ENCODE measurements around the gene SLC9A3.

SLC9A3 gene

DNA sequence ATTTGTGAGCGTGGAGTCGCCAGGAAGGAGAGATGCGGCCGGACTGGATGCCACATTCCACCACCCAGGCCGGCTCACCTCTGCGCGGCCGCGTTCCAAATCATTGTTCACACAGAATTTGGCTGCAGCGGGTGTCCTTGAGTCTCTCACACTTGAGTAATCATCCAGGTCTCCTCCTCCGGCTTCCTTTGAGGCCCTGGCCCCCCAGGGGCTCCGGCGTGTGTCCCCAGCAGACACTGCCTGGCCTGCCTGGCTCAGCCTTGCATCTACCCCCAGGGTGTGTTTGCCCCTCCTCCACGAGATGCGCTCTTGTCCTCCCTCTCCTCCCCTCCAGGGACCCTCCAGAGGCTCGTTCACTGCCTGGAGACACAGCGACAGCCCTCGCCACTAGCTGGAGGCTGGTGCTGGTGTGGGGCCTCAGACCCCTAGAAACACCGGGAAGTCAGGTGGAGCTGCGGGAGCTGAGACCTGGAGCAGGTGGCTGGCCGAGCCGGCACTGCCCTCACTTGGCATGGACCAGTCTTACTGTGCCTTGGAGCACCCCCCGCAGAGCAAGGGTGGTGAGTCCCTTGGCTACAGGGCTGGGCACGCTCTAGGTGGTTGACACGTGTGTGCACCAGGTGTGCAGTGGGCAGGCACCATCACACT is 7.0 kb upstream of the SLC9A3 start:
- Histone ChIP-seq H3K36me3 (ENCODE audit: control insufficient read depth in 2 of 2, insufficient read depth in 2 of 2, low read length in 2 of 2) (no peaks in the 10 kb centered on the region), H3K27me3 (ENCODE audit: control insufficient read depth in 1 of 2, insufficient read depth in 2 of 2, low read length in 2 of 2) (peaks cover 45 to 47% of the 10 kb centered on the region in 2 donors), H3K4me3 (ENCODE audit: low read length in 2 of 2) (no peak overlapping the region), H3K4me1 (ENCODE audit: control insufficient read depth, insufficient read depth, low read length) (no peaks in the 10 kb centered on the region), H3K9me3 (ENCODE audit: control insufficient read depth in 2 of 2, low read length in 2 of 2) (no peaks in the 10 kb centered on the region), H3K27ac (ENCODE audit: low read length) (no peak overlapping the region), H3K9ac (ENCODE audit: low read length in 2 of 2) (no peak overlapping the region)

GRCh38 chr5:530001-530955 is 6.0 kb upstream of the SLC9A3 start:
- Histone ChIP-seq H3K36me3 (ENCODE audit: control insufficient read depth in 2 of 2, insufficient read depth in 2 of 2, low read length in 2 of 2) (no peaks in the 10 kb centered on the region), H3K4me1 (ENCODE audit: control insufficient read depth, insufficient read depth, low read length) (no peaks in the 10 kb centered on the region), H3K27ac (ENCODE audit: low read length) (no peak overlapping the region), H3K9me3 (ENCODE audit: control insufficient read depth in 2 of 2, low read length in 2 of 2) (no peaks in the 10 kb centered on the region), H3K4me3 (ENCODE audit: low read length in 2 of 2) (no peak overlapping the region), H3K9ac (ENCODE audit: low read length in 2 of 2) (no peak overlapping the region), H3K27me3 (ENCODE audit: control insufficient read depth in 1 of 2, insufficient read depth in 2 of 2, low read length in 2 of 2) (peaks cover 51 to 56% of the 10 kb centered on the region in 2 donors)

DNA sequence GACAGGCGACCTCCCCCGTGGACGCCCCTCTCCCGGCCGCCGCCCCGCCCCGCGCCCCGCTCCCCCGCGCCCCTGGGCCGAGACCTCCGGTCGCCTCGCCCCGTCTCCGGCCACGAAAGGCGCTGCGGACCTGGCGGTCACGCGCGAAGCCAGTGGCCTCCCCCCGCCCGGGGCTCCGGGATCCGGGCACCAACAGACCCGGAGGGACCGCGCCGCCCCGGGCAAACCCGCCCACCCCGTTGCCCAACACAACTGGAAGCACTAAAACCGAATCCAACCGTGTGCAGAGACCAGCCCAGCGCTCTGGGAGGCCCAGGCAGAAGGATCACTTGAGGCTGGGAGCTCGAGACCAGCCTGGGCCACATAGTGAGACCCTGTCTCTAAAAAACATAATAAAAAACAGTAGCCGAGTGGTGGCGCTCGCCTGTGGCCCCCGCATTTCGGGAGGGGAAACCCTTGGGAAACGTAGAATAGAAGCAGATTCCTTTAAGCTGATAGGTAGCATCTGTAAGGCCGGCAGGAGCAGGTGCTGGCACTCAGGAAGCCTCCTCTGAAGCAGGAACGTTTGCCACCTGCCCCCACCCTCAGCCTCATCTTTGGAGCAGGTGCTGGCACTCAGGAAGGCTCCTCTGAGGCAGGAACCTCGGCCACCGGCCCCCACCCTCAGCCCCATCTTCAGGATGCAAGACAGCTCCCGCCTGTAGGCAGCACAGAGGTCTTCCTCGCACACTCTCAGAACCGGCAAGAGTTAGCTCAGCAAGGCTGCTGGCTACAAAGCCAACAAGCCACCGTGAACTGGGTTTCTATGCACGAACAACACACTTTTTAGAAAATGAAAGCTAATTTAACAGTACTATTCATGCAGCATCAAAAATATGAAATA is 4.6 kb upstream of the SLC9A3 start:
- H3K4me1 ChIP-seq (ENCODE audit: control insufficient read depth, insufficient read depth, low read length): peaks cover 6% of the 10 kb centered on the region

DNA sequence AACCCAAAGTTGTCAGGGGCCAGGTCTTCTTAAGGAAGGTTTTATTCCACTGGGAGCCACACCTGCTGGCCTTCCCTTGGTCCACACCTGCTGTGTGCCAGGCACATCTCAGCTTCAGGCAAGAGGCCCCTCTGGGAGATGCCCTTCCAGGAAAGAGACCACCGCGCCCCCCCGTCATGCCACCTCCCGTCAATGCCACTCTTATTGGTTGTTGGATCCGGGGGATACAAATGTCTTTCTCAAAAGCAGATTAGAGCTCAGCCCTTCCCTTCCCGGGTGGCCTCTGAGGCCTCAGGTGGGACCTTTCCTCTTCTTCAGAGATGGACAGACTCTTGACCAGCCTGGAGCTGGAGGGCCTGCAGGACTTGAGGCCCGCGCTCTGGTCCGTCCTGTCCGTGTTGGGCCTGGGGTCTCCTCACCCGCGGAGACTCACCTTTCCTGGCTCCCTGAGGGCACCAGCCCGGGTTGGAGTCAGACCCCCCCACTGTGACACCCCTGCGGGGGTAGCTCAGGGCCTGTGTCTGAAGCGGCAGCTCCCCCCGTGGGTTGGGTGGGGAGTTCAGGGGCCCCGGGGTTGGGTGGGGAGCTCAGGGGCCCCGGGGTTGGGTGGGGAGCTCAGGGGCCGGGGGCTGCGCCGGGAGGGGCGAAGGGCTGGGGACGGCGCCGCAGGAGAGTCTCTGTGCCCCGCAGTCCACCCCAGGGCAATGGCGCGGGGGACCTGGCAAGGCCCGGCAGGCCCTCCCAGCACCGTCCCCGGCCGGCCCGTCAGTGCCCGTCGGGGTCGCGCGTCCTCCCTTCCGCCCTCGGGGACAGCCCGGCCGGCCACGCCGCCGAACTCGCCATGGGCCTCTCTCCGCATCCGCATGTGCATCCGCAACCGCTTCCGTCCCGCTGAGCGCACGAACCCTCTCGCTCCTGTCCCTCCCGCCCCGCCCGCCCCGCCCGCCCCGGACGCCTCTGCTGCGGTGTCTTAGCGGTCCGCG is 3.7 kb upstream of the SLC9A3 start:
- no peak overlapping the region for H3K27ac ChIP-seq (ENCODE audit: low read length)
- no peak overlapping the region for H3K9ac ChIP-seq (ENCODE audit: low read length in 2 of 2)
- no peak overlapping the region for H3K4me3 ChIP-seq (ENCODE audit: low read length in 2 of 2)
- H3K36me3 ChIP-seq (ENCODE audit: control insufficient read depth in 2 of 2, insufficient read depth in 2 of 2, low read length in 2 of 2): no peaks in the 10 kb centered on the region
- peaks cover 55 to 66% of the 10 kb centered on the region in 2 donors for H3K27me3 ChIP-seq (ENCODE audit: control insufficient read depth in 1 of 2, insufficient read depth in 2 of 2, low read length in 2 of 2)
- peaks cover 10% of the 10 kb centered on the region for H3K4me1 ChIP-seq (ENCODE audit: control insufficient read depth, insufficient read depth, low read length)
- H3K9me3 ChIP-seq (ENCODE audit: control insufficient read depth in 2 of 2, low read length in 2 of 2): no peaks in the 10 kb centered on the region

More for the DNA sequence above, 4.6 kb upstream of the SLC9A3 start:
- Histone ChIP-seq H3K4me3 (ENCODE audit: low read length in 2 of 2) (no peak overlapping the region), H3K9me3 (ENCODE audit: control insufficient read depth in 2 of 2, low read length in 2 of 2) (no peaks in the 10 kb centered on the region), H3K36me3 (ENCODE audit: control insufficient read depth in 2 of 2, insufficient read depth in 2 of 2, low read length in 2 of 2) (no peaks in the 10 kb centered on the region), H3K9ac (ENCODE audit: low read length in 2 of 2) (no peak overlapping the region), H3K27me3 (ENCODE audit: control insufficient read depth in 1 of 2, insufficient read depth in 2 of 2, low read length in 2 of 2) (peaks cover 55 to 62% of the 10 kb centered on the region in 2 donors), H3K27ac (ENCODE audit: low read length) (no peak overlapping the region)

DNA sequence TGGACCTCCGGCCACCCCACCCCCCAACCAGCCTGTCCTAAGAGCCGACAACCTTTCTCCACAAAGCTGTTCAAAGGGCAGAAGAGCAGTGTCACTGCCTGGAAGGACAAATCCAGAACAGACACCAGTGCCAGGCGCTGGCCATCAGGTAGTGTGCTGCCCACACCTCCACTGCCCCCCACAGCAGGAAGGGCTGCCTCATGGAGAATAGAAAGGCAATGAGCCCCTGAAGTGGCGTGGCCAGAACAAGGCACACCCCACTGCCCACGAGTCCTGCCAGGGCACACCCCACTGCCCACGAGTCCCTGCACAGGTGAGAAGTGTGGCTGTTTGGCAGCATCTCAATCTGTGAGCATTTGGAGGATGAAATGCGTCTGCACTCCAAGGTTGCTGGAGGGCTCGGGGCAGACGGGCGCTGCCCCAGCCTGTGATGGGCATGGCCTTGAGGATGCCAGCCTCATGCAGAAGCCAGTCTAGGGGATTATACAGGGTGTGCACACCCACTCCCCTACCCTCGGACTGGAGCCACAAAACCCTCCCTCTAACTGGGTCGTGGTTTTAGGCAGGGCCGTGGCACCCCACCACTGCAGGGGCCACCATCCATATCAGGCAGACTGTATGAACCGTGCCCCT is 2.3 kb upstream of the SLC9A3 start:
- H3K4me3 ChIP-seq (ENCODE audit: low read length in 2 of 2): no peak overlapping the region
- H3K27me3 ChIP-seq (ENCODE audit: control insufficient read depth in 1 of 2, insufficient read depth in 2 of 2, low read length in 2 of 2): peaks cover 52 to 65% of the 10 kb centered on the region in 2 donors
- H3K9me3 ChIP-seq (ENCODE audit: control insufficient read depth in 2 of 2, low read length in 2 of 2): no peaks in the 10 kb centered on the region
- H3K27ac ChIP-seq (ENCODE audit: low read length): no peak overlapping the region
- H3K36me3 ChIP-seq (ENCODE audit: control insufficient read depth in 2 of 2, insufficient read depth in 2 of 2, low read length in 2 of 2): no peaks in the 10 kb centered on the region
- H3K9ac ChIP-seq (ENCODE audit: low read length in 2 of 2): no peak overlapping the region
- peaks cover 10% of the 10 kb centered on the region for H3K4me1 ChIP-seq (ENCODE audit: control insufficient read depth, insufficient read depth, low read length)

DNA sequence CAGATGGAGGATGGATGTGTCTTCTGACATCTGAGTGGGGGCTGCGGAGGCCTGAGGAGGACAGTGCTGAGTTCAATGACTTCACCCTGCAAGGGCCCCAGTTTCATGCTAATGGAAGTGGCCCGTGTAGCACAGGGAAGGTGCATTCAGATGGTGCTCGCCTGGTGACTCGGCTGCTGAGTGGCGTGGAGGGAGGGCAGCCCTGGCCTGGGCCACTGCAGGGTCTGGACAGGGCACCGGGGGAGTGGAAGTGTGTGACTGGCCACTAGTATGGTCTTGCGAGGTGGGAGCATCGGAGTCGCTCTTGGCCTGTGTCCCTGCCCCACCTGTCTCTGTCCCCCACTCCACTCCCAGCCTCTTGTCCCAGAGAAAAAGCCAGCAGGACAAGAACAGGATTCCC is 1.7 kb upstream of the SLC9A3 start:
- Histone ChIP-seq H3K27ac (ENCODE audit: low read length) (no peak overlapping the region), H3K36me3 (ENCODE audit: control insufficient read depth in 2 of 2, insufficient read depth in 2 of 2, low read length in 2 of 2) (no peaks in the 10 kb centered on the region), H3K27me3 (ENCODE audit: control insufficient read depth in 1 of 2, insufficient read depth in 2 of 2, low read length in 2 of 2) (peaks cover 53 to 61% of the 10 kb centered on the region in 2 donors), H3K9ac (ENCODE audit: low read length in 2 of 2) (no peak overlapping the region), H3K4me1 (ENCODE audit: control insufficient read depth, insufficient read depth, low read length) (peaks cover 10% of the 10 kb centered on the region), H3K4me3 (ENCODE audit: low read length in 2 of 2) (no peak overlapping the region), H3K9me3 (ENCODE audit: control insufficient read depth in 2 of 2, low read length in 2 of 2) (no peaks in the 10 kb centered on the region)

DNA sequence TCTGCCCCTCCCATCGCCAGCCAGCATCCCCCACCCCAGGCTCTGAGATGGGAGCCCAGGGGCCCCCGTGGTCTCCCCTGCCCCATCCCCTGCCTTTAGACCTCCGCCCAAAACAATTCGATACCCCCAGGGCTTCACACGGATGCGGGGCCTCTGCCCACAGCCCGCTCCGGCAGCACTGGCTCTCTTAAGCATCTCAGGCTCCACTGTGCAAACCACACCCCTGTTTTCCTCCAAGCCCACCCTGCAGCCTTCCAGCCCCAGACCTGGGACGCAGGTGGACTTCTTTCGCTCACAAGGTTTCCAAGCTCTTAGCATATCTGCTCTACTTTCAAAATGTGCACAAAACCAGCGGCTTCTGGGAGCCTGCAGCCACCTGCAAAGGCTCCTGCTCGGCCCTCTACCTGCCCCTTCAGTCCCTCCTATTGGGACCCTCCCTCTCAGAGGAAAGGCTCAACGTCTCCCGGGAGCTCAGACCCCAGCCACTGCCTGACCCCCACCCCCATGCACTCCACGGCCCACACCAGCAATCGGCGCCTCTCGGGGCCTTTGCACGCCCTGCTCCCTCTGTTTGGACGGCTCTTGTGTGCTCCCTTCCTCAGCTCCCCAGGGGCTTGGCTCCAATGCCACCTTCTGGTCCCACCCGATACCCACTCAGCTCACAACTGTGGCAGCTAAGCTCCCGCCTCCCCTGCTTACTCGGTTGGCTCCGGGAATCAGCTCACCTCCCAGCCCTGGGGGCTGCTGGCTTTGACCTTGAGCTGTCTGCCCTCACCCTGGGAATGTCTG is 918 bp upstream of the SLC9A3 start:
- H3K27me3 ChIP-seq (ENCODE audit: control insufficient read depth in 1 of 2, insufficient read depth in 2 of 2, low read length in 2 of 2): peaks cover 55 to 67% of the 10 kb centered on the region in 2 donors

GRCh38 chr5:523441-524222 is 617 bp downstream of the SLC9A3 start:
- peak overlapping the region in 1 of 2 donors; percentile 15 for H3K4me3 ChIP-seq (ENCODE audit: low read length in 2 of 2)
- no peak overlapping the region for H3K9ac ChIP-seq (ENCODE audit: low read length in 2 of 2)

More for the DNA sequence above, 918 bp upstream of the SLC9A3 start:
- Histone ChIP-seq H3K4me3 (ENCODE audit: low read length in 2 of 2) (no peak overlapping the region), H3K9me3 (ENCODE audit: control insufficient read depth in 2 of 2, low read length in 2 of 2) (no peaks in the 10 kb centered on the region), H3K27ac (ENCODE audit: low read length) (no peak overlapping the region), H3K36me3 (ENCODE audit: control insufficient read depth in 2 of 2, insufficient read depth in 2 of 2, low read length in 2 of 2) (no peaks in the 10 kb centered on the region), H3K9ac (ENCODE audit: low read length in 2 of 2) (no peak overlapping the region), H3K4me1 (ENCODE audit: control insufficient read depth, insufficient read depth, low read length) (peaks cover 10% of the 10 kb centered on the region)

More at GRCh38 chr5:523441-524222, 617 bp downstream of the SLC9A3 start:
- peaks cover 10% of the 10 kb centered on the region for H3K4me1 ChIP-seq (ENCODE audit: control insufficient read depth, insufficient read depth, low read length)
- H3K9me3 ChIP-seq (ENCODE audit: control insufficient read depth in 2 of 2, low read length in 2 of 2): no peaks in the 10 kb centered on the region
- H3K27me3 ChIP-seq (ENCODE audit: control insufficient read depth in 1 of 2, insufficient read depth in 2 of 2, low read length in 2 of 2): peaks cover 58 to 76% of the 10 kb centered on the region in 2 donors
- no peaks in the 10 kb centered on the region for H3K36me3 ChIP-seq (ENCODE audit: control insufficient read depth in 2 of 2, insufficient read depth in 2 of 2, low read length in 2 of 2)
- H3K27ac ChIP-seq (ENCODE audit: low read length): no peak overlapping the region
